ENCODE results near the gene NMT1. TPM values are rescaled to one million over a fixed set of nuclear protein-coding genes. Genes with fewer than 3 reads are reported as not detected.

NMT1 gene
- total RNA-seq, 1 experiment from 2014 or later: 173 TPM

DNA sequence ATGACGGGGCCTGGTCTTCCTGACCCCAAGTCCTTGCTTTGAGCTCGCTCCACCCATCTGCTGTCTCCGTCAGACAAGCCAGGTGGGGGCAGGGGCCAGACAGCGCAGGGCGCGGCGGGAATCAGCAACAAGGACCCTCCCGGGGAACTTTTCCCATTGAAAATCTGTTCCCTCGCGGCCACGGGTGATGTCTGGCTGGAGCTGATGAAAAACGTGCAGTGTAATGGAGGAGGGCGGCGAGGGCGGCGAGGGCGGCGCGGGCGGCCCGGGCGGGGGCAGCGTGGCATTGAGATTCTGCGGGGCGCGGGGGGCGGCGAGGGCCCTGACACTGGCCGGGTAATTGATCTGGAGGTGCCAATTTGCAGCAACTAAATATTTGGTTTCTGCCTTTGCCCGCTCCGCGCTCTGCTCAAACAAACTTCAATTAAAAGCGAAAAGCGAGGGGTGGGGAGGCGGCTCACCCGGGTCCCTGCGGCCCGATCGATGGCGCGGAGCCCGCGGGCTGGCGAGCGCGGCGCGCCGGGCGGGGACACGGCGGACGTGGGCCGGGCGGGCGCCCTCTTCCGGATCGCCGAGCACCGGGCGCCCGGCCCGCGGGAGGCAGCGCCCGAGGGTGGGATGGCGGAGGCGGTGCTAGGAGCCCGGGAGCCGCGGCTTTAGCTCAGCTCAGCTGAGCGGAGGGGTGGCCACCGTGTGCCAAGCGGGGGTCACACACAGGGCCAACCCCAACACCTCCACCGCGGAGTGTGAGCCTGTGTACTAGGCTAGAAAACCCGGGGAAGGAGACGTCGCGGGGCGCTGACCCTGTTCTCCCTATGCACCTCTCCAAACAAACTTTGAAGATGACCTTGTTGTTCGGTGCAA is 42.0 kb upstream of the NMT1 start:
- H3K27me3 ChIP-seq (ENCODE audit: insufficient read depth, low read length): no peaks in the 10 kb centered on the region
- ChIA-PET POLR2A (no interaction called here), RAD21 (ENCODE audit: low non-redundant PET in 1 of 2, low total read pairs in 2 of 2, uncharacterized antibody in 2 of 2, unreplicated experiment in 2 of 2) (no interaction called here), CTCF (interaction anchor here (0.6 to 5.5 kb wide), 4 partner anchors 12 to 115 kb away, joined by 3 to 63 read pairs (median 3); no protein-coding TSS in a partner anchor)
- DNase-seq (ENCODE audit: low read depth, low spot score) (no peak), ATAC-seq (peak; percentile 75)
- intact Hi-C loops (cut with micrococcal nuclease): no loop called here
- no peaks in the 10 kb centered on the region for H3K79me2 ChIP-seq (ENCODE audit: insufficient read depth, low read length)
- H3K4me1 ChIP-seq (ENCODE audit: control insufficient read depth in 1 of 2, insufficient read depth in 2 of 2, low read length in 2 of 2): peaks cover 11 to 33% of the 10 kb centered on the region in 2 experiments; a peak in 3 of 4 replicates
- TF ChIP-seq, protein P1, sequence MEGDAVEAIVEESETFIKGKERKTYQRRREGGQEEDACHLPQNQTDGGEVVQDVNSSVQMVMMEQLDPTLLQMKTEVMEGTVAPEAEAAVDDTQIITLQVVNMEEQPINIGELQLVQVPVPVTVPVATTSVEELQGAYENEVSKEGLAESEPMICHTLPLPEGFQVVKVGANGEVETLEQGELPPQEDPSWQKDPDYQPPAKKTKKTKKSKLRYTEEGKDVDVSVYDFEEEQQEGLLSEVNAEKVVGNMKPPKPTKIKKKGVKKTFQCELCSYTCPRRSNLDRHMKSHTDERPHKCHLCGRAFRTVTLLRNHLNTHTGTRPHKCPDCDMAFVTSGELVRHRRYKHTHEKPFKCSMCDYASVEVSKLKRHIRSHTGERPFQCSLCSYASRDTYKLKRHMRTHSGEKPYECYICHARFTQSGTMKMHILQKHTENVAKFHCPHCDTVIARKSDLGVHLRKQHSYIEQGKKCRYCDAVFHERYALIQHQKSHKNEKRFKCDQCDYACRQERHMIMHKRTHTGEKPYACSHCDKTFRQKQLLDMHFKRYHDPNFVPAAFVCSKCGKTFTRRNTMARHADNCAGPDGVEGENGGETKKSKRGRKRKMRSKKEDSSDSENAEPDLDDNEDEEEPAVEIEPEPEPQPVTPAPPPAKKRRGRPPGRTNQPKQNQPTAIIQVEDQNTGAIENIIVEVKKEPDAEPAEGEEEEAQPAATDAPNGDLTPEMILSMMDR (IDR thresholded peaks at IDR 0.05 in 2 of 3, conservative IDR thresholded peaks at IDR 0.05 in 1 of 3; ENCODE audit: borderline replicate concordance in 1 of 3, insufficient read depth in 1 of 3, low read depth in 2 of 3, low read length in 2 of 3): peak; percentile 2 to 30 (median 21); a peak in 2 of 6 replicates
- TF ChIP-seq POLR2AphosphoS5 (IDR thresholded peaks at IDR 0.05; ENCODE audit: low read depth, low read length) (0 out of 2 replicates have a peak, but pooled peaks have one; percentile 17), RAD21 (IDR thresholded peaks at IDR 0.05; ENCODE audit: low read depth) (0 out of 2 replicates have a peak, but pooled peaks have one; percentile 17)
- TF ChIP-seq, protein P2, sequence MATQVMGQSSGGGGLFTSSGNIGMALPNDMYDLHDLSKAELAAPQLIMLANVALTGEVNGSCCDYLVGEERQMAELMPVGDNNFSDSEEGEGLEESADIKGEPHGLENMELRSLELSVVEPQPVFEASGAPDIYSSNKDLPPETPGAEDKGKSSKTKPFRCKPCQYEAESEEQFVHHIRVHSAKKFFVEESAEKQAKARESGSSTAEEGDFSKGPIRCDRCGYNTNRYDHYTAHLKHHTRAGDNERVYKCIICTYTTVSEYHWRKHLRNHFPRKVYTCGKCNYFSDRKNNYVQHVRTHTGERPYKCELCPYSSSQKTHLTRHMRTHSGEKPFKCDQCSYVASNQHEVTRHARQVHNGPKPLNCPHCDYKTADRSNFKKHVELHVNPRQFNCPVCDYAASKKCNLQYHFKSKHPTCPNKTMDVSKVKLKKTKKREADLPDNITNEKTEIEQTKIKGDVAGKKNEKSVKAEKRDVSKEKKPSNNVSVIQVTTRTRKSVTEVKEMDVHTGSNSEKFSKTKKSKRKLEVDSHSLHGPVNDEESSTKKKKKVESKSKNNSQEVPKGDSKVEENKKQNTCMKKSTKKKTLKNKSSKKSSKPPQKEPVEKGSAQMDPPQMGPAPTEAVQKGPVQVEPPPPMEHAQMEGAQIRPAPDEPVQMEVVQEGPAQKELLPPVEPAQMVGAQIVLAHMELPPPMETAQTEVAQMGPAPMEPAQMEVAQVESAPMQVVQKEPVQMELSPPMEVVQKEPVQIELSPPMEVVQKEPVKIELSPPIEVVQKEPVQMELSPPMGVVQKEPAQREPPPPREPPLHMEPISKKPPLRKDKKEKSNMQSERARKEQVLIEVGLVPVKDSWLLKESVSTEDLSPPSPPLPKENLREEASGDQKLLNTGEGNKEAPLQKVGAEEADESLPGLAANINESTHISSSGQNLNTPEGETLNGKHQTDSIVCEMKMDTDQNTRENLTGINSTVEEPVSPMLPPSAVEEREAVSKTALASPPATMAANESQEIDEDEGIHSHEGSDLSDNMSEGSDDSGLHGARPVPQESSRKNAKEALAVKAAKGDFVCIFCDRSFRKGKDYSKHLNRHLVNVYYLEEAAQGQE (IDR thresholded peaks at IDR 0.05; ENCODE audit: low read depth): no peak
- no peaks in the 10 kb centered on the region for H3K9me2 ChIP-seq (ENCODE audit: insufficient read depth)
- H3K4me3 ChIP-seq (replicated peaks in 1 of 2; ENCODE audit: low read depth in 1 of 2, low read length in 2 of 2): peak overlapping the region; percentile 30 to 47
- no peaks in the 10 kb centered on the region for H3K36me3 ChIP-seq (ENCODE audit: control insufficient read depth in 1 of 2, insufficient read depth in 2 of 2, low read length in 2 of 2)
- peak overlapping the region; percentile 45 for H3K9ac ChIP-seq (ENCODE audit: low read length)
- peak overlapping the region; percentile 81 for H3K4me2 ChIP-seq (ENCODE audit: low read length)
- H2AFZ ChIP-seq (ENCODE audit: low read depth, low read length, poor library complexity, severe bottlenecking): peak overlapping the region; percentile 45
- no peak overlapping the region; the same call in 1 of the 2 replicates for H3K27ac ChIP-seq (ENCODE audit: low read depth, low read length)
- no peaks in the 10 kb centered on the region for H3K9me3 ChIP-seq (ENCODE audit: control insufficient read depth in 1 of 2, insufficient read depth in 1 of 2, low read depth in 1 of 2, low read length in 2 of 2)
- no peaks in the 10 kb centered on the region for H4K20me1 ChIP-seq (ENCODE audit: insufficient read depth)
- BruUV-seq (replicated peaks): no TSS peak

Measured in HCT116 (cell line).